ENCODE measurements around the gene POU2AF1.

DNA sequence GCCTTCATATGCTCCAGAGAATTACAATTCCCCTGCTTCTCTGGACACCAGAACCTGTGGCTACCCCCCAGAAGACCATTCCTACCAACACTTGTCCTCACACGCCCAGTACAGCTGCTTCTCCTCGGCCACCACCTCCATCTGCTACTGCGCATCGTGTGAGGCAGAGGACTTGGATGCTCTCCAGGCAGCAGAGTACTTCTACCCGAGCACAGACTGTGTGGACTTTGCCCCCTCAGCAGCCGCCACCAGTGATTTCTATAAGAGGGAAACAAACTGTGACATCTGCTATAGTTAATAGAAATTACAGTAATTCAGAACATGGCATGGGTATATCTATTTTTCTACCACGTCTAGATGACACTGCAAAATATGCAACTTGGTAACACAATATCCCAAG lies 70.9 kb downstream of the POU2AF1 start:
- TF ChIP-seq, protein P1, sequence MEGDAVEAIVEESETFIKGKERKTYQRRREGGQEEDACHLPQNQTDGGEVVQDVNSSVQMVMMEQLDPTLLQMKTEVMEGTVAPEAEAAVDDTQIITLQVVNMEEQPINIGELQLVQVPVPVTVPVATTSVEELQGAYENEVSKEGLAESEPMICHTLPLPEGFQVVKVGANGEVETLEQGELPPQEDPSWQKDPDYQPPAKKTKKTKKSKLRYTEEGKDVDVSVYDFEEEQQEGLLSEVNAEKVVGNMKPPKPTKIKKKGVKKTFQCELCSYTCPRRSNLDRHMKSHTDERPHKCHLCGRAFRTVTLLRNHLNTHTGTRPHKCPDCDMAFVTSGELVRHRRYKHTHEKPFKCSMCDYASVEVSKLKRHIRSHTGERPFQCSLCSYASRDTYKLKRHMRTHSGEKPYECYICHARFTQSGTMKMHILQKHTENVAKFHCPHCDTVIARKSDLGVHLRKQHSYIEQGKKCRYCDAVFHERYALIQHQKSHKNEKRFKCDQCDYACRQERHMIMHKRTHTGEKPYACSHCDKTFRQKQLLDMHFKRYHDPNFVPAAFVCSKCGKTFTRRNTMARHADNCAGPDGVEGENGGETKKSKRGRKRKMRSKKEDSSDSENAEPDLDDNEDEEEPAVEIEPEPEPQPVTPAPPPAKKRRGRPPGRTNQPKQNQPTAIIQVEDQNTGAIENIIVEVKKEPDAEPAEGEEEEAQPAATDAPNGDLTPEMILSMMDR (conservative IDR thresholded peaks at IDR 0.05 in 1 of 2, IDR thresholded peaks at IDR 0.05 in 1 of 2; ENCODE audit: extremely low read depth in 1 of 2, insufficient read depth in 1 of 2, low read depth in 1 of 2, low read length in 2 of 2) = no peak
- TF ChIP-seq EZH2 (IDR thresholded peaks at IDR 0.05; ENCODE audit: borderline replicate concordance, low read length) = no peak
